Effector CD4-positive, alpha-beta T cell (primary cell): ENCODE data around the gene ATP5MK.
"Not testable (repeated sequence)": the region's sequence is repeated elsewhere in the genome, so short reads cannot be mapped to it uniquely, and the experiment has no call there.

Experiments
- DNase-seq: peaks from one replicate; pipeline ENCODE4 v3.0.0-alpha.2; 2020
- total RNA-seq: gene quantifications from one replicate; lab custom pipeline; 2026; lab: John Stamatoyannopoulos, UW

The ATP5MK gene
- total RNA-seq: 6.6 reads per million, percentile 24 among the genes with 10 or more reads in this experiment

- DNase-seq: peak; percentile 92
These were observed at the start of gene ATP5MK, which contains the start of gene PDCD11 for GRCh38 chr10:103396067-103396788. Gene ATP5MK, minus strand, starts transcription at chr10:103396475. Its CDS starts 4,018 bp downstream, at chr10:103392457. Gene PDCD11, plus strand, starts transcription at chr10:103396626. Its CDS starts 1,801 bp downstream, at chr10:103398427.

GRCh38 chr10:103445366-103445765, 49.1 kb upstream of the ATP5MK start:
- no peak for DNase-seq

- no peak for DNase-seq
These were observed 48.2 kb upstream of the ATP5MK start for GRCh38 chr10:103444478-103444877.

GRCh38 chr10:103443475-103444185, 47.4 kb upstream of the ATP5MK start:
- DNase-seq: no peak

- DNase-seq: no peak
These were observed 45.8 kb upstream of the ATP5MK start for GRCh38 chr10:103442031-103442461.

GRCh38 chr10:103441611-103442010, 45.3 kb upstream of the ATP5MK start:
- DNase-seq: no peak

GRCh38 chr10:103441206-103441605, 44.9 kb upstream of the ATP5MK start:
- no peak for DNase-seq

GRCh38 chr10:103440416-103440815, 44.1 kb upstream of the ATP5MK start:
- DNase-seq: no peak

- DNase-seq: no peak
These were observed 43.5 kb upstream of the ATP5MK start for GRCh38 chr10:103439776-103440175.

GRCh38 chr10:103433858-103434257, 37.6 kb upstream of the ATP5MK start:
- DNase-seq: no peak

GRCh38 chr10:103431902-103432301, 35.6 kb upstream of the ATP5MK start:
- DNase-seq: no peak

GRCh38 chr10:103429647-103430046, 33.4 kb upstream of the ATP5MK start:
- no peak for DNase-seq

- DNase-seq: no peak
These were observed 32.8 kb upstream of the ATP5MK start for GRCh38 chr10:103428989-103429643.

GRCh38 chr10:103427866-103428265, 31.6 kb upstream of the ATP5MK start:
- no peak for DNase-seq

GRCh38 chr10:103423748-103424147, 27.5 kb upstream of the ATP5MK start:
- no peak for DNase-seq

GRCh38 chr10:103419101-103419500, 22.8 kb upstream of the ATP5MK start:
- DNase-seq: no peak

GRCh38 chr10:103417601-103418000, 21.3 kb upstream of the ATP5MK start:
- DNase-seq: no peak

- DNase-seq: not testable (repeated sequence)
These were observed 20.8 kb upstream of the ATP5MK start for GRCh38 chr10:103417148-103417469.

GRCh38 chr10:103416436-103417147, 20.3 kb upstream of the ATP5MK start:
- DNase-seq: peak; percentile 57

- DNase-seq: no peak
These were observed 19.3 kb upstream of the ATP5MK start for GRCh38 chr10:103415581-103415980.

GRCh38 chr10:103413564-103413963, 17.3 kb upstream of the ATP5MK start:
- DNase-seq: no peak

- DNase-seq: no peak
These were observed 1.0 kb upstream of the ATP5MK start for GRCh38 chr10:103397191-103397825.

GRCh38 chr10:103396789-103397087, 463 bp upstream of the ATP5MK start:
- no peak for DNase-seq
